ENCODE data around the gene SAA1.

The SAA1 gene

DNA sequence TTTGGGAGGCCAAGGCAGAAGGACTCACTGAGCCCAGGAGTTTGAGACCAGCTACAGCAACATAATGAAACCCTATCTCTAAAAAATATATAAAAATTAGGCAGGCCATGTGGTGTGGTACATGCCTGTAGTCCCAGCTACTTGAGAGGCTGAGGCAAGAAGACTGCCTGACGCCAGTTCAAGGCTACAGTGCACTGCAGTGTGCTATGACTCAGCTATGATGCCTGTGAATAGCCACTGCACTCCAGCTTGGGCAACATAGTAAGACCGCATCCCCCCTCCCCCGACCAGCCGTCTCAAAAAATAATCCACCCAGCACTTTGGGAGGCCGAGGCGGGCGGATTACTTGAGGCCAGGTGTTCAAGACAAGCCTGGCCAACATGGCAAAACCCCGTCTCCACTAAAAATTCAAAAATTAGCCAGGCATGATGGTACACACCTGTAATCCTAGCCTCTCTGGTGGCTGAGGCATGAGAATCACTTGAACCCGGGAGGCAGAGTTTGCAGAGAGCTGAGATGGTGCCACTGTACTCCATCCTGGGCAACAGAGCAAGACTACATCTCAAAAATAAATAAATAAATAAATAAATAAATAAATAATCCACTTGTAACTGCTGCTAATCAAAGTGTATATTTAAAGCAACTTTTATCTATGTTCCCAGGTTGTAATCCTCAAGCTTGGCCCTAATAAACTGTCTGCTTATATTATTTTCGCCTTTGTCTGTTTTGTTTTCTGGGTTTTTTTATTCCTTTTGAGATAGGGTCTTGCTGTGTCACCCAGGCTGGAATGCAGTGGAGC, 48.1 kb downstream of the SAA1 start:
- H3K27ac ChIP-seq = no peak overlapping the region
- TF ChIP-seq, protein P1, sequence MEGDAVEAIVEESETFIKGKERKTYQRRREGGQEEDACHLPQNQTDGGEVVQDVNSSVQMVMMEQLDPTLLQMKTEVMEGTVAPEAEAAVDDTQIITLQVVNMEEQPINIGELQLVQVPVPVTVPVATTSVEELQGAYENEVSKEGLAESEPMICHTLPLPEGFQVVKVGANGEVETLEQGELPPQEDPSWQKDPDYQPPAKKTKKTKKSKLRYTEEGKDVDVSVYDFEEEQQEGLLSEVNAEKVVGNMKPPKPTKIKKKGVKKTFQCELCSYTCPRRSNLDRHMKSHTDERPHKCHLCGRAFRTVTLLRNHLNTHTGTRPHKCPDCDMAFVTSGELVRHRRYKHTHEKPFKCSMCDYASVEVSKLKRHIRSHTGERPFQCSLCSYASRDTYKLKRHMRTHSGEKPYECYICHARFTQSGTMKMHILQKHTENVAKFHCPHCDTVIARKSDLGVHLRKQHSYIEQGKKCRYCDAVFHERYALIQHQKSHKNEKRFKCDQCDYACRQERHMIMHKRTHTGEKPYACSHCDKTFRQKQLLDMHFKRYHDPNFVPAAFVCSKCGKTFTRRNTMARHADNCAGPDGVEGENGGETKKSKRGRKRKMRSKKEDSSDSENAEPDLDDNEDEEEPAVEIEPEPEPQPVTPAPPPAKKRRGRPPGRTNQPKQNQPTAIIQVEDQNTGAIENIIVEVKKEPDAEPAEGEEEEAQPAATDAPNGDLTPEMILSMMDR (conservative IDR thresholded peaks at IDR 0.05) = no peak
- no peak for TF ChIP-seq ZFX (IDR thresholded peaks at IDR 0.05)

DNA sequence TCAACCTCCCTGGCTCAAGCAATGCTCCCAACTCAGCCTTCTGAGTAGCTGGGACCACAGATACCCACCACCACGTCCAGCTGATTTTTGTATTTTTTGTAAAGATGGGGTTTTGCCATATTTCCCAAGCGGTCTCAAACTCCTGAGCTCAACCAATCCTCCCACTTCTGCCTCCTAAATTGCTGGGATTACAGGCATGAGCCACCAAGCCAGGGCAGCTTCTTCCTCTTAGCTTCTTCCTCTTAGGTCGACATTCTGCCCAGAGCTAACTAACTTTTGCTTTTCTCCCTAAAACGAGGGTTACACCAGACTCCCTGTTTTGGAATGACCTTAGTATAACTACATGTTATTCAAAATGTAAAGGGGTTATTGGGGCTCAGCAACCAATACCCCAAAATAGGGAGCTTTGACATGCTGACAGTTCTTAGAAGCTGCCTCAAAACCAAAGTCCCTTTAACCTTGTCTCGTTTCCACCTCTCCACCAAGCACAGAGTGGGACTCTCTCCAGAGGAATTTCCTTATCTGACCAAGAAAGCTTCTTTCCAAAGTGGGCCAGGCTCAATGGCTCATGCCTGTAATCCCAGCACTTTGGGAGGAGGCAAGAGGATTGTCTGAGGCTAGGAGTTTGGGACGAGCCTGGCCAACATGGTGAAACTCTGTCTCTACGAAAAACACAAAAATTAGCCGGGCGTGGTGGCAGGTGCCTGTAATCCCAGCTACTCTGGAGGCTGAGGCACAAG, 48.9 kb downstream of the SAA1 start:
- no peak overlapping the region for H3K27ac ChIP-seq
- TF ChIP-seq, protein P1 (conservative IDR thresholded peaks at IDR 0.05) = no peak
- TF ChIP-seq ZFX (IDR thresholded peaks at IDR 0.05) = no peak

DNA sequence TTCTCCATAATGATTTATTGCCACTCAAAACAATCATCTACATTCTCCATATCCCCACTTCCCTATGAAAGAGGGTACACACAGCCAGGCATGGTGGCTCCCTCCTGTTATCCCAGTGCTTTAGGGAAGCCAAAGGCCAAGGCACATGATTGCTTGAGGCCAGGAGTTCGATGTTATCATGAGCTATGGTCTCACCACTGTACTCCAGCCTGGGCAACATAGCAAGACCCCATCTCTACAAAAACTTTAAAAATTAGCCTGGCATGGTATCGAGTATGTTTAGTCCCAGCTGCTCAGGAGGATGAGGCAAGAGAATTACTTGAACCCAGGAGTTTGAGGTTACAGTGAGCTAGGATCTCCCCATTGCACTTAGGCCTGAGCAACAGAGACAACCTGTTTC, 49.8 kb downstream of the SAA1 start:
- H3K27ac ChIP-seq = no peak overlapping the region
- TF ChIP-seq, protein P1 (conservative IDR thresholded peaks at IDR 0.05) = no peak
- no peak for TF ChIP-seq ZFX (IDR thresholded peaks at IDR 0.05)

DNA sequence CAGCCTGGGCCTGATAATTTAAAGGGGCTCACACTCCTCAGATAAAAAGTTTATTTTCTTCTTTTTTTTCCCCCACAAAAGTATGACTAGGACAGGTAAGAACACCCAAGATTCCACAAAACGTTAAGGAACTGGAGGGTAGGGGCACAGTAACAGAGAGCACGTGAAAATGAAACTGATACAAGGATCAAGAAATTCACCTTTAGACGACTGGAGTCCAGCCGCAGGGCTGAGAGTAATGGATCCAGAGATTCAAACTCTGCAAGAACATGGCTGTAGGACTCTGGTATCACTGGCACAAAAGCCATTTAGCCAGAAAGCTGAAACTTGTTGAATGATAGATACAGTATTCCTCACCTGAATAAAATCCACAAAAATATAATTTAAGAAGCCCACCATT, 51.5 kb downstream of the SAA1 start:
- TF ChIP-seq, protein P1 (conservative IDR thresholded peaks at IDR 0.05) = no peak
- no peak for TF ChIP-seq ZFX (IDR thresholded peaks at IDR 0.05)
- H3K27ac ChIP-seq = no peak overlapping the region

All from C4-2B (cell line).